Ascending aorta (tissue), 2 donors: ENCODE measurements around the gene TMTC2. TPM values are rescaled to one million over a fixed set of nuclear protein-coding genes. Genes with fewer than 3 reads are reported as not detected.

Experiments used
- DNase-seq, 2 donors: peaks; one replicate each; pipeline ENCODE4 v3.0.0-alpha.2; 2019; ENCODE audit warnings: low spot score in 2 of 2
- H3K27ac ChIP-seq, 2 donors: fragments of 200-600 bp; sonication (generic); one replicate each; pipeline ENCODE4 v1.5.1; 2016 to 2017; ENCODE audit warnings: mild to moderate bottlenecking in 1 of 2
- H3K27me3 ChIP-seq: fragments of 200-600 bp; sonication (generic); one replicate; pipeline ENCODE4 v1.5.1; 2017
- H3K36me3 ChIP-seq, 2 donors: fragments of 200-600 bp; sonication (generic); one replicate each; pipeline ENCODE4 v1.5.1; 2016
- H3K4me1 ChIP-seq, 2 donors: fragments of 200-600 bp; sonication (generic); one replicate each; pipeline ENCODE4 v1.5.1; 2016 to 2017; ENCODE audit warnings: mild to moderate bottlenecking in 1 of 2
- H3K4me3 ChIP-seq, 2 donors: fragments of 200-600 bp; sonication (generic); one replicate each; pipeline ENCODE4 v1.5.1; 2016 to 2017; ENCODE audit warnings: mild to moderate bottlenecking in 1 of 2
- H3K9me3 ChIP-seq, 2 donors: fragments of 200-600 bp; sonication (generic); one replicate each; pipeline ENCODE4 v1.5.1; 2016
- intact Hi-C: fragments of 100-400 bp; cut with DNase I; formaldehyde crosslinking; loops from one replicate; pipeline ENCODE4 v1.15.1; 2023
- total RNA-seq: library from RNA; depleted of rRNA; stranded (reverse); fragments of >200 nt; gene quantifications from one replicate; pipeline ENCODE4 v1.1.0, GENCODE V29; 2016
- TF ChIP-seq, protein P1 (sequence below), 3 experiments: fragments of 200-600 bp in 2 of 3; fragments of 450-650 bp in 1 of 3; sonication (generic) in 2 of 3; IDR thresholded peaks; one replicate each; pipeline ENCODE4 v1.5.1; 2016 to 2019; ENCODE audit warnings: antibody characterized with exemption in 3 of 3, mild to moderate bottlenecking in 1 of 3, moderate library complexity in 1 of 3

TMTC2 gene
- total RNA-seq, 1 donor from 2014 or later, result 6.8 TPM

DNA sequence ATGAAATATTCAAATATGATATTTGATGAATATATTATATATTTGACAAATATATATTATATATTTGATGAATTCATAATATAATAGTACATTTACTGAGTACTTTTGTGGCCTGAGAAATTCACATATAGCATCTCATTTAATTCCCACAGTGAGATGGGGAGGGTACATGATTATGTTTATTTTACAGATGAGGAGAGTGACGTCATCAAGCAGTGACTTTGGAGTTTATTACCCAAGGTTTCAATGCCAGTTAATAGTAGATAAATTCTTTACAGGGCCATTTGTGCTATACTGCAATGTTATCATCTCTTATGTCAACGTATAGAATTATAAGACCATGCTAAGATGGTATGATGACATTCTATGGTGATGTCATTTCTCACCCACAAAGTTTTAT, 352.7 kb downstream of the TMTC2 start:
- DNase-seq, result no peak
- intact Hi-C loops, result no loop called here
- Histone ChIP-seq H3K4me1 (no peaks in the 10 kb centered on the region), H3K9me3 (no peaks in the 10 kb centered on the region), H3K4me3 (no peak overlapping the region), H3K36me3 (no peaks in the 10 kb centered on the region), H3K27ac (no peak overlapping the region), H3K27me3 (no peaks in the 10 kb centered on the region)
- TF ChIP-seq, protein P1, sequence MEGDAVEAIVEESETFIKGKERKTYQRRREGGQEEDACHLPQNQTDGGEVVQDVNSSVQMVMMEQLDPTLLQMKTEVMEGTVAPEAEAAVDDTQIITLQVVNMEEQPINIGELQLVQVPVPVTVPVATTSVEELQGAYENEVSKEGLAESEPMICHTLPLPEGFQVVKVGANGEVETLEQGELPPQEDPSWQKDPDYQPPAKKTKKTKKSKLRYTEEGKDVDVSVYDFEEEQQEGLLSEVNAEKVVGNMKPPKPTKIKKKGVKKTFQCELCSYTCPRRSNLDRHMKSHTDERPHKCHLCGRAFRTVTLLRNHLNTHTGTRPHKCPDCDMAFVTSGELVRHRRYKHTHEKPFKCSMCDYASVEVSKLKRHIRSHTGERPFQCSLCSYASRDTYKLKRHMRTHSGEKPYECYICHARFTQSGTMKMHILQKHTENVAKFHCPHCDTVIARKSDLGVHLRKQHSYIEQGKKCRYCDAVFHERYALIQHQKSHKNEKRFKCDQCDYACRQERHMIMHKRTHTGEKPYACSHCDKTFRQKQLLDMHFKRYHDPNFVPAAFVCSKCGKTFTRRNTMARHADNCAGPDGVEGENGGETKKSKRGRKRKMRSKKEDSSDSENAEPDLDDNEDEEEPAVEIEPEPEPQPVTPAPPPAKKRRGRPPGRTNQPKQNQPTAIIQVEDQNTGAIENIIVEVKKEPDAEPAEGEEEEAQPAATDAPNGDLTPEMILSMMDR (IDR thresholded peaks at IDR 0.05), result no peak

- no peak for DNase-seq
- no peak overlapping the region for H3K4me3 ChIP-seq
- intact Hi-C loops, result no loop called here
- H3K4me1 ChIP-seq, result no peaks in the 10 kb centered on the region
- H3K36me3 ChIP-seq, result no peaks in the 10 kb centered on the region
- no peaks in the 10 kb centered on the region for H3K9me3 ChIP-seq
- no peak overlapping the region for H3K27ac ChIP-seq
- TF ChIP-seq, protein P1 (IDR thresholded peaks at IDR 0.05), result no peak
- H3K27me3 ChIP-seq, result no peaks in the 10 kb centered on the region
Observed at GRCh38 chr12:83040339-83040738, 353.6 kb downstream of the TMTC2 start.

GRCh38 chr12:83040991-83041390, 354.3 kb downstream of the TMTC2 start:
- no peaks in the 10 kb centered on the region for H3K36me3 ChIP-seq
- H3K4me3 ChIP-seq, result no peak overlapping the region
- H3K9me3 ChIP-seq, result no peaks in the 10 kb centered on the region
- no peak for DNase-seq
- H3K27me3 ChIP-seq, result no peaks in the 10 kb centered on the region
- no peak overlapping the region for H3K27ac ChIP-seq
- no peaks in the 10 kb centered on the region for H3K4me1 ChIP-seq
- intact Hi-C loops, result no loop called here
- TF ChIP-seq, protein P1 (IDR thresholded peaks at IDR 0.05), result no peak

DNA sequence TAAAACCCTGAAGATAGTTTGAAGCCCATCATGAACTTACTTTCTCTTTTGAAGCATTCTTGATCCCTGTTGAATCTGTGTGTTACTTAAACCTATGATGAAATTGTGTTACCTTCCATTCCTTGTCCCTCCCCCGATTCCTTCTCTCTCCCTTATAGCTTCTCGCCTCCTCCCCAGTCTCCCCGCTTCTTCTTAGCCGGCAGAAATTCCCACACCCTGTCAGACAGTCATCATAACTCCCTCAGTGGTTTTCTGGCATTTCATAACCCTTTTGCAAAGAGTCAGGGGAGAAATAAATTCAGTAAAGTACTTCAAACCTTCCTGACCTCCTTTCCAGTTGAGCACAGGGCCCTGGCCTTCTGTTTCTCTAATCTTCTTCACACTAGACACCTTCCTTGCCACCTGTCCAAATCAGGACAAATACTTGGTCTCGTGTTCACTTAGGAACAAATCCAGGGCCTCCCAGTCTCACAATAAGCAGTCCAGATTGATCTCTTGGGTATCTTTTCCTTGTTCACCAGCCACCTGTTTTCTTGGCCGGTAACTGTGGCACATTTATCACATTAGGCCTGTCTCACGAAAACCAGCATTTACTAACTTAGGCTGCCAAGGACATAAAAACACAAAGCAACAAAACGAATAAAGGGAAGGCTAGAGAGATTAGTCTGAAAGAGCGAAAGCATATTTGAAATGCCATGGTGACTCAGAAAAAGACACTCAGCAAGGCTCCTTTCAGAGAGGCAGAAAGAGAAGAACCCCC, 355.9 kb downstream of the TMTC2 start:
- DNase-seq, result no peak
- Histone ChIP-seq H3K27ac (no peak overlapping the region), H3K27me3 (no peaks in the 10 kb centered on the region), H3K9me3 (no peaks in the 10 kb centered on the region), H3K4me1 (no peaks in the 10 kb centered on the region), H3K4me3 (no peak overlapping the region), H3K36me3 (no peaks in the 10 kb centered on the region)
- intact Hi-C loops, result no loop called here
- TF ChIP-seq, protein P1 (IDR thresholded peaks at IDR 0.05), result no peak

GRCh38 chr12:83044736-83045135, 358.0 kb downstream of the TMTC2 start:
- Histone ChIP-seq H3K4me1 (no peaks in the 10 kb centered on the region), H3K36me3 (no peaks in the 10 kb centered on the region), H3K9me3 (no peaks in the 10 kb centered on the region), H3K4me3 (no peak overlapping the region), H3K27me3 (no peaks in the 10 kb centered on the region), H3K27ac (no peak overlapping the region)
- intact Hi-C loops, result no loop called here
- TF ChIP-seq, protein P1 (IDR thresholded peaks at IDR 0.05), result no peak
- DNase-seq, result no peak
